Left lobe of liver (tissue), 2 donors: ENCODE results near the gene ARHGEF7. TPM values are rescaled to one million over a fixed set of nuclear protein-coding genes. Genes with fewer than 3 reads are reported as not detected.
A peak's percentile ranks its signal among the peaks of the same experiment; 100 is the strongest.

Experiments
- ATAC-seq: fragments of 200-7000 bp; cut with Tn5 transposase; one replicate; pipeline ENCODE4 v1.9.1; 2020; ENCODE audit warnings: mild to moderate bottlenecking, moderate library complexity
- DNase-seq: peaks from one replicate; pipeline ENCODE4 v3.0.0-alpha.2; 2020; ENCODE audit warnings: low spot score
- total RNA-seq: library from RNA; stranded (reverse); gene quantifications from one replicate; pipeline ENCODE4 v1.2.1, GENCODE V29; 2021
- donor health status: DM: no; HTN: no; CAD: no; lungs with moderate emphysema.
- donor health status: DM: no; HTN: yes; CAD: no.

The ARHGEF7 gene
- total RNA-seq, 1 donor from 2014 or later: 34.6 TPM

- no peak for DNase-seq
- ATAC-seq: no peak
Measured at GRCh38 chr13:111132948-111133347, 17.8 kb downstream of the ARHGEF7 start.

- DNase-seq (no peak), ATAC-seq (no peak)
Measured at GRCh38 chr13:111139452-111139851, 24.3 kb downstream of the ARHGEF7 start.

- no peak for ATAC-seq
- no peak for DNase-seq
Measured at GRCh38 chr13:111139873-111140561, 24.9 kb downstream of the ARHGEF7 start.

GRCh38 chr13:111140562-111141105 is 25.5 kb downstream of the ARHGEF7 start:
- no peak for ATAC-seq

GRCh38 chr13:111142472-111142871 is 27.4 kb downstream of the ARHGEF7 start:
- ATAC-seq (no peak), DNase-seq (no peak)

More at GRCh38 chr13:111140562-111141105, 25.5 kb downstream of the ARHGEF7 start:
- DNase-seq: no peak

GRCh38 chr13:111143865-111144540 is 28.9 kb downstream of the ARHGEF7 start:
- DNase-seq: no peak
- ATAC-seq: no peak

- ATAC-seq (no peak), DNase-seq (no peak)
Measured at GRCh38 chr13:111145071-111145470, 30.0 kb downstream of the ARHGEF7 start.

- DNase-seq: no peak
- no peak for ATAC-seq
Measured at GRCh38 chr13:111145506-111145905, 30.4 kb downstream of the ARHGEF7 start.

GRCh38 chr13:111152844-111153243 is 37.7 kb downstream of the ARHGEF7 start:
- no peak for DNase-seq
- peak; percentile 49 for ATAC-seq

GRCh38 chr13:111153279-111153976 is 38.3 kb downstream of the ARHGEF7 start:
- ATAC-seq: peak; percentile 90
- DNase-seq: peak; percentile 93

- DNase-seq (peak; percentile 65), ATAC-seq (peak; percentile 62)
Measured at GRCh38 chr13:111153977-111154332, 38.8 kb downstream of the ARHGEF7 start.

GRCh38 chr13:111156421-111156820 is 41.3 kb downstream of the ARHGEF7 start:
- DNase-seq: no peak
- ATAC-seq: no peak

GRCh38 chr13:111158136-111158805 is 43.2 kb downstream of the ARHGEF7 start:
- no peak for ATAC-seq
- DNase-seq: no peak

GRCh38 chr13:111159362-111160320 is 44.5 kb downstream of the ARHGEF7 start:
- DNase-seq: no peak
- no peak for ATAC-seq

GRCh38 chr13:111160648-111161047 is 45.5 kb downstream of the ARHGEF7 start:
- ATAC-seq (no peak), DNase-seq (no peak)

GRCh38 chr13:111161601-111162600 is 46.8 kb downstream of the ARHGEF7 start:
- no peak for DNase-seq
- no peak for ATAC-seq

- ATAC-seq: no peak
- DNase-seq: no peak
Measured at GRCh38 chr13:111165241-111166010, 50.3 kb downstream of the ARHGEF7 start.
